Cortex of kidney (tissue), 1 donor: ENCODE measurements around the gene C19orf44.
A peak's percentile ranks its signal among the peaks of the same experiment; 100 is the strongest.
"Not testable (repeated sequence)": the region's sequence is repeated elsewhere in the genome, so short reads cannot be mapped to it uniquely, and the experiment has no call there.

ENCODE experiments used
- DNase-seq: peaks from one replicate; lab custom pipeline; 2025; lab: John Stamatoyannopoulos, UW

Gene C19orf44

DNA sequence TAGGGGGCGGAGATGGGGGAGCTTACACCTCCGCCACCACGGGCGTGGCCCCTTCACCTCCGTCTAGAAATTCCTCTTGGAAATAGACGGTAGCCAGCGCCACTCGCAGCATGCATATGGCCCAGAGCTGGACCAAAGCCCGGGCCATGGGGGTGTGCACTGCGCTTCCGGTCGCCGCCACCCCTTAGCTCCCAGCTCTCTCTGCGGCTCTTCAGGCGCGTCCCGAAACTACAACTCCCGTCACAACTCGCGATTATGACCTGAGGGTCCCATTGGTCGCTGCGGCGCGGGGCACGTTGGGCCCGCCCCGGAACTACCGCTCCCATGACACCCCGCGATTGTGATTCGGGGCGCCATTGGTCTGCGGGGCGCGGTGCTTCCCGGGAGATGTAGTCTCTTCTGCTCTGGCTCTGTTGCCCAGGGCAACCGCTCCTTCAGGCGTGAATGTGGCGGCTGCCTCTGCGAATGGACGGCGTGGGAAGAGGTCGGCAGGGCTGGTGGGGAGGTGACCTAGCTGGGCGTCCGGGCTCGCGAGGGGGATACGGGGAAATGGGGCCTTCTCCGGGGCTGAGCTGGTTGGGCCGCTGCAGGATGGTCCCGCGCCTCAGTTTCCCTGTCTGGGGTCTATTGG is at the start of gene C19orf44, which contains the start of gene CALR3:
Gene C19orf44, plus strand, starts transcription at position 413 of the 631 bp plus-strand sequence. CDS start 4,399 bp downstream, outside the sequence.
Gene CALR3, minus strand, starts transcription at position 186 of the 631 bp plus-strand sequence. Its CDS starts 38 bp downstream, at position 148.
- DNase-seq: peak; percentile 94

DNA sequence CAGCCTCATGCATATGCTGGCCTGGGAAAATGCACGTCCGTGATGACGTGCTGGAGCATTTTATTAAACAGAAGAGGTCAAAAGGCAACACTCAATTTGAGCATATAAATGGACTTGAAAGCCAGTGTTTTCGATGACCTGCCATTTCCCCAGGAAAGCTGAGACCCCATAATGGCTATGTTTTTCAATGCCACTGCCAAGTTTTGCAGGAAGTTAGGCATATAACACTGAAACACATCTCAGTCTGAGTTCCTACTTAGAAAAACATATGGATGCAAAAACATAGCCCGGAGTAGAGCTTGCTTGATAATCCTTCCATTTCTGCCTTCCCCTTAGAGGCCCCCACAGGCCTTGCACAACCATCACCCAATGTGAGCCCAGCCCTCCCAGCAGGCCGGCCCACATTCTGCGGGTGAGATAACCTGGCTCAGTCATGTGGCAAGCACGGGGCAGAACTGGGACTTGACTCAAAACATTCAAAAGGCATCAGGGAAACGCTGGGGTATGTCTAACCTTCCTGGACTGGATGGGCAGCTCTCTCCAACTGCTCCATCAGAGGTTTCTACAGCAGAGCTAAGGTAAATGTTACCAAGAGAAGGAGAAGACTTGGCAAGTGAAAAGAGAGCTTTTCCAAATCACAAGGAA is 49.3 kb upstream of the C19orf44 start:
- no peak for DNase-seq

DNA sequence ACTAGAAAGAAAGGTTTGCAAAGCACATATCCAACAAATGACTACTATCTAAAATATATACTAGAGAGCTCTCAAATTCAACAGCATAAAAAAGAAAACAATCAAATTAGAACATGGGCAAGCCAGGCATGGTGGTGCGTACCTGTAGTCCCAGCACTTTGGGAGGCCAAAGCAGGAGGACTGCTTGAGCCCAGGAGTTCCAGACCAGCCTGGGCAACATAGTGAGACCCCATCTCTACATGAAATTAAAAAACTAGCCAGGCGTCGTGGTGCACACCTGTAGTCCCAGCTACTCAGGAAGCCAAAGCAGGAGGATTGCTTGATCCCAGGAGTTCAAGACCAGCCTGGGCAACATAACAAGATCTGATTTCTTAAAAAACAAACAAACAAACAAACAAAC is 47.3 kb upstream of the C19orf44 start:
- not testable (repeated sequence) for DNase-seq

DNA sequence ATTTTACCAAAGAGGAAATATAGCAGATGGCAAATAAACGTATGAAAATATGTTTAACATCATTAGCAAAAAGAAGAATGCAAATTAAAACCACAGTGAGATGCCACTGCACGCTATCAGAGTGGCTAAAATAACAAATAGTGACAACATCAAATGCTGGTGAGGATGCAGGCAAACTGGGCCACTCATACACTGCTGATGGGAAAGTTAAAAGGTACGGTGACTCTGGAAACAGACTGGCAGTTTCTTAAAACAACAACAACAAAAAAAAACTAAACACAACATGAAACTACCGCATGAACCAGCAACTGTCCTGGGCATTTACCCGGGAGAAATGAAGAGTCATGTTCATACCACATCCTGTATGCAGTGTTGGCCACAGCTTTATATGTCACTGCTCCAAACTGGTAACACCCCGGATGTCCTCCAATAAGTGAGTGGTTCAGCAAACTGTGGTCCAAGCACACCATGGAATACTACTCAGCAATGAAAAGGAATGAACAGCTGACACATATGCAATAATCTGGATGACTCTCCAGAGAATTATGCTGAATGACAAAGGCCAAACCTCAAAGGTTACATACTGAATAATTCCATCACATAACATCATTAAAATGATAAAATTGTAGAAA is 46.7 kb upstream of the C19orf44 start:
- DNase-seq: no peak

DNA sequence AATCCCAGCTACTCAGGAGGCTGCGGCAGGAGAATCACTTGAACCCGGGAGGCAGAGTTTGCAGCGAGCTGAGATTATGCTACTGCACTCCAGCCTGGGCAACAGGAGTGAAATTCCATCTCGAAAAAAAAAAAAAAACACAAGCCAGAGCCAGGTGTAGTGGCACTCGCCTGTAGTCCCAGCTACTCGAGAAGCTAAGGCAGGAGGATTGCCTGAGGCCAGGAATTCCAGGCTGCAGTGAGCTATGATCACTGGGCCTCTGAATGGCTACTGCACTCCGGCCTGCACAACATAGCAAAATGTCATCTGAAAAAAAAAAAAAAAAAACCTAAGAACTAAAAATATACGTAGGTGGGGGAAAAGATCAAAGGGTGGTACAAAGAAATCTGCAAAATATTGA is 43.9 kb upstream of the C19orf44 start:
- DNase-seq: no peak

DNA sequence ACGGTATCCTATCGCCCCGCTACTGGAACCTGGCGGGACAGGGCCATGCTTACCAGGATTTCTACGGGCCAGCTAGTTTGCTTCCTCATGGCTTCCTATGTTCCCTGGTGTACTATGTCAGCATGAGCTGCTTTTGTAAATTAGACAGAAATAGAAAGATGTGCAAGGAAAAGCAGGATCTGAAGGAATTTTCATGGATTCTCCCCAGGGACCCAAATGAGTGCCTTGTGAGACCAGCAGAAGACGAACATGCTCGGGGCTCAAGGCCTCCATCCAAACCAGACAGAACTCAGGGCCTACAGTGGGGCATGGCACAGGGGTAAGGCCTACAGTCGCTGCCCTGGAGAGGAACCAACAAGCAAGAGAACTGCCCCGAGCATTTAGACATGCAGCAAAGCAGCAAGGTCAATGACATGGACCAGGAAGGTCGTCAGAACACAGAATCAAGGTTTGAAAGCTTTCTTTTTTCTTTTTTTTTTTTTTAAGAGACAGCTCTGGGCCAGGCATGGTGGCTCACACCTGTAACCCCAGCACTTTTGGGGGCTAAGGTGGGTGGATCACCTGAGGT is 41.8 kb upstream of the C19orf44 start:
- DNase-seq: no peak

DNA sequence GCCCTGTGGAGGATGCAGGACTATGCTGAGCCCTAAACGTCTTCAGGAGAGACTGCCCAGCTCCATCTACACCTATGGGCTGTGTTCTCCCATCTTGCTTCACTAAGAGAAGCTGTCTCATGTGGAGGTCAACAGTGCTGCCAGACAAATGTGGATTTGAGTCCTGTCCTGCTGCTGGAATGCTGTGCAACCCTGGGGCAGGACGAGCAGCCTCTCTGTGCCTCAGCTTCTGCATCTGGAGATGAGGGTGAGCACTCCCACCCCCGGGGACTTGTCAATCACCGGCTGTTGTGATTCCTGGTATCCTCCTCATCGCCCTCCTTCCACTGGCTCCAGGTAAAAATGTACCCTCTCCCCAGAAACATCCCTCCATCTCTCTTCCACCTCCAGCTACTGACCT is 40.7 kb upstream of the C19orf44 start:
- DNase-seq: no peak

DNA sequence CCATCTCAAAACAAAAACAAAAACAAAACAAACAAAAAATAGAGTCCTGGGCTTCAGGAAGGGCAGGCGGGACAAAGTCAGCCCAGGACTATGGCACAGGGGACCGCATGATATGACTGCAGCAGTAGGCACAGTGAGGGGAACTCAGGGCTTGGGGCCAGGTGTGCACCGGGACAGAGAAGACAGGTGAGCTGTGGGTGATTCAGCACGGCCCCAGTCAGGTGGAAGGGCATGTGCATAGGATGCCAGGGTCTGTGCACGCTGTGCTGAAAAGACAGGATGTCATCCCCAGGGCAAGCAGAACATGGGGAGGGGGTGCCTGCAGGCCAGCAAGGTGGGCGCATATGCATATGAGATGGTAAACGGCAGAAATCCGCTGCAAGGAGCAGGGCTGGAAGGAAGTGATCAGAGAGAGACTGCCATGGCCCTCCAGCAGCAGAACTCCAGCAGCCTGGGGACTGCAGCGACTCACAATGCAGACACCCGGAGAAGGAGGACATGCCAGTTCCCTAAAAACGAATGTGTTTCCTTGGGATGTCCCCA is 39.5 kb upstream of the C19orf44 start:
- no peak for DNase-seq

DNA sequence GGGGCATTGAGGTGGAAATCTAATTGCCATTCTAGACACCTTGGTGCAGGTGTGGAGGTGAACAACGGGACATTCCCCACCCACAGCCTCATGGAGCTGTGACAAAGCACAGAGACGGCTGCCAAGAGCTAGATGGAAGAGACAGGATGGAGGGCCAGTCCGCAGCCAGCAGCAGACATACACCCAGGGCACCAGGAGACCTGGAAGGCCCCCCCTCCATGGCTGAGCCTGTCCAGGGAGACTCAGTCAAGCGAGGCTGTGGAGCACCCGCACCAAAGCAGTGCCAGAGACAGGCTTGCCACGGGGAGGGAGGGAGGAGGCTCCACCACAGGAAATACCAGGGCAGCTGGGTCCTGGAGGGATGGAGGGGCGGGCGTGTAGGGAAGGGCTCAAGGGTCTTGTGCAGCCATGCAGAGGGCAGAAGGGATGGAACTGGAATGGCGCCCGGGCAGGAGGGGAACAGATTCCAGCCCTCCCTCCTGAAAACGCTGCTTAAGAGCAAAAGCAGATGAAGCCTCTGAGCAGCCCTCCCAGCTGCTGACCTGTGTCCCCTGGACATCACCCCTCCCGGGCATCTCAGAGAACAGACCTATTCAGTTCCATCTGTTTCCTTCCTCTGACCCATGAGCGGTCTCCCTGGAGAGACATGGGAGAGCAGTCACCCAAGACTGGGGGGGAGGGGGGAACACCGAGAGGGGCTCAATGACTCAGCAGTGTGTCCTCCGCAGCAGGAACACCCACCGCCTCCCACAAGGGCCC is 38.8 kb upstream of the C19orf44 start:
- no peak for DNase-seq

DNA sequence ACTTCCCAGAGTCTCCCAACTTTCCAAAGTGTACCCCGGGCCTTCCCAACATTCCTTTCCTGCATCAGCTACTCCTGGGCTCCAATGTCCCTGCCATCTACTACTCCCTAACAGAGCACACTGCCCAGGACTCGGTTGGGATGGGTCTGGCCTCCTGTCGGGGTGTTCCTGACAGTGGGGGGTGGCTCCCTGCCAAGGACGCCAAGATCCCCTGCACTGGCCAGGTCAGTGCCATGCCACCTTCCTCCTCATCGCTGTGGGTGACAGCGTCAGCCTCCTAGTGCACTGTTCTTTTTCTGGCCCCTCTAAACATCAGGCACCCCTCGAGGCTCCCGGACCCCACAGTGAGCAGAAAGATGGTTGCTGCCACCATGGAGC is 38.3 kb upstream of the C19orf44 start:
- DNase-seq: no peak

DNA sequence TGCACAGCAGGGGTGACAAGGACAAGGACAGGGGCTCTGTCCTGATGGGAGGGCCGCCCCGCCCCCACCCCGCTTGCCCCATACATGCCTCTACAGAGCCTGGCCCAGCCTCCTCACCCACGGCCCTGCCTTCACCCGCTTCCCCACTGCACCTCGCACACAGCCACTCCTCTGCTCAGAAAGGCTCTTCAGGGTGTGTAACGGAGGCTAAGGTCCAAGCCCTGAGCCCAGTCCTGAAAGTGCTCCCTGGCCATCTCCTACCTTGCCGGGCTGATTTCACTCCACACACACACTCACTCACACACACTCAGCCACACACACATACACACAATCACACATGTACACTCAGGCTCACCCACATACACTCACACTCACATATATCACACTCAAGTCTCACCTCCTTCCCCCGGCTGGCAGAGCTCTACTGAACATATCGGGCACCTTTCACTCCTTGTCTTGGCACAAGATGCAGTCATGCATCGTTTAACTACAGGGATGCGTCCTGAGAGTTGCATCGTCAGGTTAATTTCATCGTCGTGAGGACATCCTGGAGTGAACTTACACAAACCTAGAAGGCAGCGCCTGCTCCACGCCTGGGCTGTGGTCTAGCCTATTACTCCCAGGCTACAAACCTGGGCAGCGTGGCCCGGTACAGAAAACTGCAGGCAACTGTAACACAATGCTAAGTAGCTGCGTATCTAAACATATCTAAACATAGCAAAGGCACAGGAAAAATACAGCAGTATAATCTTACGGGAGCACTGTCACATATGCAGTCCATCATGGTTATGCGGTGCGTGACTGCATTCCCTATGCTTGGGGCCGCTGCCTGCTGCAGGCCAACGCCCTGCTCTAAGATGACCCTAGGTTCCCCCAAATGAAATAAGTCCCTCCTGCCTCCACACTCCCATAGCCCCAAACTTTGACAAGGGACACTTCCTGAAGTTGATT is 37.5 kb upstream of the C19orf44 start:
- DNase-seq: no peak

DNA sequence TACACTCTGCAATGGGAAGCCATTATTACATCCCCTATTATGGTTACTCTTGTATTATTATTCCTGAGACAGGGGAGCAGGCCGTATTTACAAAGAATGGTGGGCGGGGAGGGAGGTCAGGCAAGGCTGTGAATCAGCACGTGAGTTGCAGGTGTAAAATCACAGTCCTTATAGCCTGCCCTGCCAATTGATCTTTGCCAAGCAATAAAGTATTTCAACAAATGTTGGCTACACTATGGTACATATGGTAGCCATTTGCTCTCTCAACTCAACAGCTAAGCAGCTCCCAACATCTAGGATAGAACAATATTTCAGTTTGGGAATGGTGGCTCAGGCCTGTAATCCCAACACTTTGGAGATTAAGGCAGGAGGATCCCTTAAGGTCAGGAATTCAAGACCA is 36.5 kb upstream of the C19orf44 start:
- DNase-seq: no peak

DNA sequence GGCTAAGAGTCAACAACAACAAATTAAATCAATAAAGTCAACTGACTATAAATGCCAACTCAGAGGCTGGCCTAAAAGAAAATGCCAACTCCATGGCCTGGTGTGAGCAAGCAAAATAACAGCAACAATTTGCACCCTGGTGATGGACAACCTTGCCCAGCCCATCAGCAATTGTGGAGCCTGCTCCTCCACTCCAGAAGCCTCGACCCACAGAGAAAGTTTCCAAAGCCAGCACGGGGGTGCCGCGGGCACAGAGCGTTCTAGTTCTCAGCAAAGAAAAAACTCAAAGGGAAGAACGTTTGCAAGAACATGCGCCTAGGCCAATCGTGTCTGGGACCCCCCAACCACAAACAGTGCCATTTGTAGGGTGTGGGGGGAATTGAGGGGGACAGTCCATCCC is 35.7 kb upstream of the C19orf44 start:
- DNase-seq: no peak

DNA sequence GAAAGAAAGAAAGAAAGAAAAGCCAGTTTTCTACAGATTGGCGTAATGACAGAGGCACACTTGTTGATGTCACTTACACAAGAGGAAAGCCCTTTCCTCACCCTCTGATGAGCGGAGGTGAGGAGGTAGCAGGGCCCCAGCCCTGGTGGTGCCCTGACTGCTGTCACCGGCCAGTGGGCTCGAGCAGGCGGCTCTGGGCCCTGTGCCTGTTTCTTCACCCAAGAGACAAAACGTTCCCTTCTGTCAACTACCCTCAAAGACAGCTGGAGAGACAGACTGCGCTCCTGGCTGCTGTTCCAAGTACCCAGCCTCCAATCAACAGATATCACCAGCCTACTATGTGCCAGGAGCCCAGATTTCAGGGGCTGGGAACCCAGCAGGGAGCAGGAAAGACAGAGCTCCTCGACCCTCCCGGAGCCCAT is 34.6 kb upstream of the C19orf44 start:
- DNase-seq: no peak

DNA sequence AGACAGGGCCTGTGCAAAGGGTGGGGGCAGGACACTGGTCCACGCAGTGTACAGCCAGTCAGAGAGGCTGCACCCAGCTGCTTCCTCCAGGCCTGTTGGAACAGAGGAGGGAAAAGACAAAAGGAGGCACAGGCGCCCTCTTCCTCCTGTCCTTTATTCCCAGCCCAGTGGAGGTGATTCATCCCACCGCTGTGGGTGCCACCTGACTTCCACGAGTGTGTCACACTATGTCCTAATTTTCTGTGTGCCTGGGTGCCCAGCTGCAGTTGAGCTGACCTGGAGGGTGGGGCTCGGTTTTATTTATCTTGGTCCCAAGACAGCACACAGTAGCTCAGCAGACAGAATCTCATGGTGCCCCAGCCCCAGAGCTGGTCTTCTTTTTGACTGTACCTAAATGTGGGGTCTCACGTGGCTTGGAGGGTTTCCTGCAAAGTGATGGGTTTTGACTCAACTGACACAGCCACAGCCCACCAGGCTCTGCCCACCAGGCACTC is 33.4 kb upstream of the C19orf44 start:
- DNase-seq: no peak

DNA sequence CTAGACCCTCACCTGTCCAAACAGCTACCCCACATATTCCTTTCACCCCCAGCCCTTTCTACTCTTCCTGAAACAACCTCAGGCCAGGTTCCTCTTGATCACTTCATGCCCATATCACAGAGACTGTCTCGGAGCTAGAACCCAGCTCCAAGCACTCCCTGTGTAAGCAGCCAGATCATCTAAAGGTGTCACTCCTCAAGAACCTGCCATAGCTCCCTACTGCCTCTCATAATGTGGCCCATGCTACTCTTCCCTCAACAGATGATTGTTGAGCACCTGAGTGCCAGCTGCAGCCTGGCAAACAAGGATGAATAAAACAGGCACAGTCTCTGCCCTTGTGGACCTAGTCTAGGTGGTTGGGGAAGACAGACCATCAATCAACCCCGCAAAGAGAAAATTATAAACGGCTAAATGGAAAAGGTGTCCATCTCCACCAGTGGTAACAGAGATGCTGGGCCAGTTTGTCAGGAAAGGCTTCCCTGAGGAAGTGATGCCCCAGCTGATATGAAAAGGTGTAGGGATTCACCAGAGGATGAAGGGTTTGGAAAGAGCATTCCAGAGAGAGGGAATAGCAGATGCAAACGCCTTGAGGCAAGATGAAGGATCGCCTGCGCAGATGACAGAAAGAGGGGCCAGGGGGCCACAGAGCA is 32.7 kb upstream of the C19orf44 start:
- DNase-seq: no peak

DNA sequence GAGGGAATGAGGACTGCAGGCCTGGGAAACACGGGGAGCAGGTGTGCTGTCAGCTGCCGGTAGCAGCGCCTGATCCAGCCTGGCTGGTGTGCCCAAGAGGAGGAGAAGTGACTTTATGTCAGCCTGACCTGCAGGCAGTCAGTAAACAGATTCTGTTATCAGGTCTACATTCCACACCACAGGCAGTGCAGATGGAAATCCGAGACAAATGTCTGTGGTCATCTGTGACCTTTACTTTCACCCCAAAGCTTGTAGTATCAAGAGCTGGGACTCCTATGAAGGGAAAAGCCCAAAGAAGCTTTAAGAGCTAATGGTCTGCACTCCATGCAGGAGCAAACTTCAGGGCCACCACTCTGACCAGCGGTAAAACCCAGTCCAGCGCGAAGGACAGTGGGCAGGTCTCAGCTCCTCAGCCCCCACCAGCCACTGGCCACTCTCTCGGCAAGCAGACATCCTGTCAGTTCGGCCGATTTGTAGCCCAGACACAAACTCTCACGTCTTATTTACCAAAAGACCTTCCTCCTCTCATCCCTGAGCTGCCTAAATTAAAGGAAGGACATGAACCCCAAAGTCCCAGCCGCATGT is 32.1 kb upstream of the C19orf44 start:
- no peak for DNase-seq

DNA sequence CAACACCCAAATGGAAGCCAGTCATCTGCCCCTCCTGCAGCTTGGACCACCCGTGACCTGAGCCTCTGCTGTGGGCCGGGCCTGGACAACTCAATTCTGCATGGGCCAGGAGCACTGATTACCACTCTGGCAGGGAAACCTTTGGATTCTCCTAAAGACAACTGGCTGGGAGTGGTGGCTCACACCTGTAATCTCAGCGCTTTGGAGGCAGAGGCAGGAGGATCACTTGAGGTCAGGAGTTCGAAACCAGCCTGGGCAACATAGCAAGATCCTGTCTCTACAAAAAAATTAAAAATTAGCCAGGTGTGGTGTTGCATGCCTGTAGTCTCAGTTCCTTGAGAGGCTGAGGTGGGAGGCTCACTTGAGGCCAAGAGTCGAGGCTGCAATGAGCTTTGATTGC is 31.0 kb upstream of the C19orf44 start:
- no peak for DNase-seq

DNA sequence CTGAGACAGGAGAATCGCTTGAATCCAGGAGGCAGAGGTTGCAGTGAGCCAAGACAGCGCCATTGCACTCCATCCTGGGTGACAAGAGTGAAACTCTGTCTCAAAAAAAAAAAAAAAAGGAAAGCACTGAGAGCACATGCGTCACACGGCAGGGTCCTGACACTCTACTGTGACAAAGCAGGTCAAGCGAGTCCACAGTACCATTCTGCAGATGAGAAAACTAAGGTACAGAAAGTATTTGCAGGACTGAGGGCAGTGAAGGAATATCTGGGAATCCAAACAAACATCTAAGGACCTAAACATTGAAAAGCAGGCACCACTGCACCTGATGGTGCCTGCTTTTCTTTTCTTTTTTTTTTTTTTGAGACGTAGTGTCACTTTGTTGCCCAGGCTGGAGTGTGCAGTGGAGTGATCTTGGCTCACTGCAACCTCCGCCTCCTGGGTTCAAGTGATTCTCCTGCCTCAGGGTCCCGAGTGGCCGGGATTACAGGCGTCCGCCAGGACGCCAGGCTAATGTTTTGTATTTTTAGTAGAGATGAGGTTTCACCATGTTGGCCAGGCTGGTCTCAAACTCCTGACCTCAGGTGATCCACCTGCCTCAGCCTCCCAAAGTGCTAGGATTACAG is 29.3 kb upstream of the C19orf44 start:
- not testable (repeated sequence) for DNase-seq
